DOHH2 (cell line): ENCODE measurements around the gene C6orf89.
"Not testable (repeated sequence)": the region's sequence is repeated elsewhere in the genome, so short reads cannot be mapped to it uniquely, and the experiment has no call there.

Experiments
- H3F3A ChIP-seq: fragments of 200-600 bp; sonication (generic), shearing (Covaris generic); 2 replicates; pipeline ENCODE4 v1.6.0; 2016; ENCODE audit warnings: antibody characterized with exemption, mild to moderate bottlenecking; ENCODE audit not compliant: control insufficient read depth, insufficient read depth
- H3K27ac ChIP-seq: fragments of 200-600 bp; sonication (generic); 2 replicates; pipeline ENCODE4 v1.5.1; 2014; ENCODE audit warnings: low read depth, mild to moderate bottlenecking, low read length, moderate library complexity
- H3K27me3 ChIP-seq: fragments of 200-600 bp; sonication (generic); 2 replicates; pipeline ENCODE4 v1.6.1; 2014; ENCODE audit warnings: mild to moderate bottlenecking, low read length, mixed read lengths; ENCODE audit not compliant: control insufficient read depth
- H3K36me3 ChIP-seq: fragments of 200-600 bp; sonication (generic); 2 replicates; pipeline ENCODE4 v1.6.1; 2014; ENCODE audit warnings: mild to moderate bottlenecking, low read length, moderate library complexity, mixed read lengths; ENCODE audit not compliant: control insufficient read depth
- H3K4me1 ChIP-seq: fragments of 200-600 bp; sonication (generic); 2 replicates; pipeline ENCODE4 v1.6.1; 2014; ENCODE audit warnings: mild to moderate bottlenecking, low read length, mixed read lengths; ENCODE audit not compliant: control insufficient read depth
- H3K4me2 ChIP-seq: fragments of 200-600 bp; sonication (generic); 2 replicates; pipeline ENCODE4 v1.6.0; 2014; ENCODE audit warnings: mild to moderate bottlenecking, low read length, moderate library complexity
- H3K4me3 ChIP-seq: fragments of 200-600 bp; sonication (generic); 2 replicates; pipeline ENCODE4 v1.5.1; 2014; ENCODE audit warnings: mild to moderate bottlenecking, low read length, mixed read lengths
- H3K79me2 ChIP-seq: fragments of 200-600 bp; sonication (generic); 2 replicates; pipeline ENCODE4 v1.6.1; 2014; ENCODE audit warnings: mild to moderate bottlenecking, low read length, mixed read lengths; ENCODE audit not compliant: control insufficient read depth
- H3K9me2 ChIP-seq: fragments of 200-600 bp; sonication (generic); replicated peaks from 2 replicates; pipeline ENCODE4 v1.6.1; 2014; ENCODE audit warnings: mild to moderate bottlenecking, low read length, mixed read lengths; ENCODE audit not compliant: control insufficient read depth
- H3K9me3 ChIP-seq: fragments of 200-600 bp; sonication (generic); 2 replicates; pipeline ENCODE4 v1.6.1; 2014; ENCODE audit warnings: antibody characterized with exemption, low read length, mixed read lengths; ENCODE audit not compliant: control insufficient read depth, insufficient read depth
- H4K20me1 ChIP-seq: fragments of 200-600 bp; sonication (generic); 2 replicates; pipeline ENCODE4 v1.6.0; 2014; ENCODE audit warnings: low read depth, mild to moderate bottlenecking, antibody characterized with exemption, low read length, moderate library complexity; ENCODE audit not compliant: control insufficient read depth, insufficient read depth
- EZH2phosphoT487 ChIP-seq: fragments of 200-600 bp; sonication (generic); IDR thresholded peaks from 2 replicates; pipeline ENCODE4 v1.6.1; 2017; ENCODE audit warnings: borderline replicate concordance, mild to moderate bottlenecking, antibody characterized with exemption, low read length, moderate library complexity, mixed read lengths
- TF ChIP-seq, protein P1 (sequence below): fragments of 200-600 bp; sonication (generic); IDR thresholded peaks from one replicate; pipeline ENCODE4 v1.5.1; 2014; ENCODE audit warnings: antibody characterized with exemption, mild to moderate bottlenecking, low read depth, low read length; ENCODE audit not compliant: poor library complexity, severe bottlenecking

Gene C6orf89

DNA sequence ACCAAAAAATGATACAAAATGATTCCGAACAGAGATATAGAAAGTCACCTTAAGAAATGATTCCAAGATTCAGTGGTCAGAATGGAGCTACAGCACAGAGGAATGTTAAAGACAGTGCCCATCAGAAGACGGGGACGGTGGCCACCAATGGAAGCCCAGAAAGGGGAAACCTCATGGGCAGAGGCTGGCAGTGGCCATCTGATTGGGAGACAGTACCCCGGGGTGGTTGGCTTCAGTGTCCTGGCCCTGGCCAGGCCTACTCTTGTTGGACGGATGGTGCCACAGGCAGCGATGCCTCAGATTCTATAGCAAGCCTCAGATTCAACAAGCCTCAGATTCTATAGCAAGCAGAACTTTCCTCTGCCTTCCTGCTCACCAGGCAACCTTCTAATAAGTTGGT, 52.1 kb downstream of the C6orf89 start:
- TF ChIP-seq, protein P1, sequence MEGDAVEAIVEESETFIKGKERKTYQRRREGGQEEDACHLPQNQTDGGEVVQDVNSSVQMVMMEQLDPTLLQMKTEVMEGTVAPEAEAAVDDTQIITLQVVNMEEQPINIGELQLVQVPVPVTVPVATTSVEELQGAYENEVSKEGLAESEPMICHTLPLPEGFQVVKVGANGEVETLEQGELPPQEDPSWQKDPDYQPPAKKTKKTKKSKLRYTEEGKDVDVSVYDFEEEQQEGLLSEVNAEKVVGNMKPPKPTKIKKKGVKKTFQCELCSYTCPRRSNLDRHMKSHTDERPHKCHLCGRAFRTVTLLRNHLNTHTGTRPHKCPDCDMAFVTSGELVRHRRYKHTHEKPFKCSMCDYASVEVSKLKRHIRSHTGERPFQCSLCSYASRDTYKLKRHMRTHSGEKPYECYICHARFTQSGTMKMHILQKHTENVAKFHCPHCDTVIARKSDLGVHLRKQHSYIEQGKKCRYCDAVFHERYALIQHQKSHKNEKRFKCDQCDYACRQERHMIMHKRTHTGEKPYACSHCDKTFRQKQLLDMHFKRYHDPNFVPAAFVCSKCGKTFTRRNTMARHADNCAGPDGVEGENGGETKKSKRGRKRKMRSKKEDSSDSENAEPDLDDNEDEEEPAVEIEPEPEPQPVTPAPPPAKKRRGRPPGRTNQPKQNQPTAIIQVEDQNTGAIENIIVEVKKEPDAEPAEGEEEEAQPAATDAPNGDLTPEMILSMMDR, result no peak
- TF ChIP-seq EZH2phosphoT487, result no peak
- no peak overlapping the region for H3K27ac ChIP-seq
- H3K9me3 ChIP-seq, result no peaks in the 10 kb centered on the region
- no peaks in the 10 kb centered on the region for H3K4me1 ChIP-seq
- no peak overlapping the region for H3K4me3 ChIP-seq
- H3K27me3 ChIP-seq, result peaks cover 10% of the 10 kb centered on the region
- H3K4me2 ChIP-seq, result no peak overlapping the region
- no peaks in the 10 kb centered on the region for H3K36me3 ChIP-seq
- no peaks in the 10 kb centered on the region for H4K20me1 ChIP-seq
- no peaks in the 10 kb centered on the region for H3K79me2 ChIP-seq
- no peaks in the 10 kb centered on the region for H3F3A ChIP-seq
- no peaks in the 10 kb centered on the region for H3K9me2 ChIP-seq

GRCh38 chr6:36938536-36938935, 52.8 kb downstream of the C6orf89 start:
- Histone ChIP-seq H3K27ac (no peak overlapping the region), H3K36me3 (no peaks in the 10 kb centered on the region), H4K20me1 (no peaks in the 10 kb centered on the region), H3F3A (no peaks in the 10 kb centered on the region), H3K9me2 (no peaks in the 10 kb centered on the region), H3K9me3 (no peaks in the 10 kb centered on the region), H3K79me2 (no peaks in the 10 kb centered on the region), H3K4me2 (no peak overlapping the region), H3K4me3 (no peak overlapping the region), H3K27me3 (peaks cover 10% of the 10 kb centered on the region), H3K4me1 (no peaks in the 10 kb centered on the region)
- no peak for TF ChIP-seq EZH2phosphoT487
- TF ChIP-seq, protein P1, result no peak

- H3K27me3 ChIP-seq, H3K9me2 ChIP-seq, H3F3A ChIP-seq, H3K27ac ChIP-seq, H3K79me2 ChIP-seq, H3K4me2 ChIP-seq, H3K36me3 ChIP-seq, H4K20me1 ChIP-seq, H3K9me3 ChIP-seq, H3K4me1 ChIP-seq, H3K4me3 ChIP-seq: not testable (repeated sequence)
Observed at GRCh38 chr6:36939005-36939404, 53.3 kb downstream of the C6orf89 start.

GRCh38 chr6:36940027-36940426, 54.3 kb downstream of the C6orf89 start:
- H3K36me3 ChIP-seq, result no peaks in the 10 kb centered on the region
- peaks cover 6% of the 10 kb centered on the region for H3K27me3 ChIP-seq
- H3F3A ChIP-seq, result no peaks in the 10 kb centered on the region
- no peaks in the 10 kb centered on the region for H4K20me1 ChIP-seq
- H3K9me2 ChIP-seq, result no peaks in the 10 kb centered on the region
- H3K79me2 ChIP-seq, result no peaks in the 10 kb centered on the region
- H3K9me3 ChIP-seq, result no peaks in the 10 kb centered on the region
- H3K27ac ChIP-seq, result no peak overlapping the region
- H3K4me1 ChIP-seq, result no peaks in the 10 kb centered on the region
- H3K4me2 ChIP-seq, result no peak overlapping the region
- H3K4me3 ChIP-seq, result no peak overlapping the region
- TF ChIP-seq, protein P1, result no peak
- TF ChIP-seq EZH2phosphoT487, result no peak

DNA sequence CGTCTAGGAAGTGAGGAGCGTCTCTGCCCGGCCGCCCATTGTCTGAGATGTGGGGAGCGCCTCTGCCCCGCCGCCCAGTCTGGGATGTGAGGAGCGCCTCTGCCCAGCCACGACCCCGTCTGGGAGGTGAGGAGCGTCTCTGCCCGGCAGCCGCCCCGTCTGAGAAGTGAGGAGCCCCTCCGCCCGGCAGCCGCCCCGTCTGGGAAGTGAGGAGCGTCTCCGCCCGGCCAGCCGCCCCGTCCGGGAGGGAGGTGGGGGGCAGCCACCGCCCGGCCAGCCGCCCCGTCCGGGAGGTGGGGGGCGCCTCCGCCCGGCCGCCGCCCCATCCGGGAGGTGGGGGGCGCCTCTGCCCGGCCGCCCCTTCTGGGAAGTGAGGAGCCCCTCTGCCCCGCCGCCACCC, 55.8 kb downstream of the C6orf89 start:
- not testable (repeated sequence) for H3K9me2 ChIP-seq, H3K9me3 ChIP-seq, H3F3A ChIP-seq, H3K27me3 ChIP-seq, H3K4me3 ChIP-seq, H3K27ac ChIP-seq, H3K4me2 ChIP-seq, H3K36me3 ChIP-seq, H3K4me1 ChIP-seq, H4K20me1 ChIP-seq, H3K79me2 ChIP-seq

DNA sequence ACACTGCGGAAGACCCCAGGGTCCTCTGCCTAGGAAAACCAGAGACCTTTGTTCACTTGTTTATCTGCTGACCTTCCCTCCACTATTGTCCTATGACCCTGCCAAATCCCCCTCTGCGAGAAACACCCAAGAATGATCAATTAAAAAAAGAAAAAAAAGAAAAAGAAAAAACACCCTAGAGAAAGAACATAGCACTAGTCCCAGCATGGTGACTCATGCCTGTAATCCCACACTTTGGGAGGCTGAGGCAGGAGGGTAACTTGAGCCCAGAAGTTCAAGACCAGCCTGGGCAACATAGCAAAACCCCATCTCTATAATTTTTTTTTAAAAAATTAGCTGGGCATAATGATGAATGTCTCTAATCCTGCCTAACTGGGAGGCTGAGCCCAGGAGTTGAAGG, 56.6 kb downstream of the C6orf89 start:
- H3F3A ChIP-seq, H3K27me3 ChIP-seq, H3K4me2 ChIP-seq, H3K4me3 ChIP-seq, H3K27ac ChIP-seq, H3K9me2 ChIP-seq, H3K36me3 ChIP-seq, H4K20me1 ChIP-seq, H3K4me1 ChIP-seq, H3K9me3 ChIP-seq, H3K79me2 ChIP-seq: not testable (repeated sequence)
